ENCODE data around the gene CASTOR1. TPM values are rescaled to one million over a fixed set of nuclear protein-coding genes. Genes with fewer than 3 reads are reported as not detected.

The CASTOR1 gene
- total and polyA plus RNA-seq, 11 donors = 3.8 to 16.6 (median 7.1) TPM

- 71 to 82% (median 74%) methylated on average over 6 to 12 of the region's 12 CpGs for WGBS, 4 donors
- TF ChIP-seq POLR2A (IDR thresholded peaks at IDR 0.05) = no peak
- TF ChIP-seq, protein P1, sequence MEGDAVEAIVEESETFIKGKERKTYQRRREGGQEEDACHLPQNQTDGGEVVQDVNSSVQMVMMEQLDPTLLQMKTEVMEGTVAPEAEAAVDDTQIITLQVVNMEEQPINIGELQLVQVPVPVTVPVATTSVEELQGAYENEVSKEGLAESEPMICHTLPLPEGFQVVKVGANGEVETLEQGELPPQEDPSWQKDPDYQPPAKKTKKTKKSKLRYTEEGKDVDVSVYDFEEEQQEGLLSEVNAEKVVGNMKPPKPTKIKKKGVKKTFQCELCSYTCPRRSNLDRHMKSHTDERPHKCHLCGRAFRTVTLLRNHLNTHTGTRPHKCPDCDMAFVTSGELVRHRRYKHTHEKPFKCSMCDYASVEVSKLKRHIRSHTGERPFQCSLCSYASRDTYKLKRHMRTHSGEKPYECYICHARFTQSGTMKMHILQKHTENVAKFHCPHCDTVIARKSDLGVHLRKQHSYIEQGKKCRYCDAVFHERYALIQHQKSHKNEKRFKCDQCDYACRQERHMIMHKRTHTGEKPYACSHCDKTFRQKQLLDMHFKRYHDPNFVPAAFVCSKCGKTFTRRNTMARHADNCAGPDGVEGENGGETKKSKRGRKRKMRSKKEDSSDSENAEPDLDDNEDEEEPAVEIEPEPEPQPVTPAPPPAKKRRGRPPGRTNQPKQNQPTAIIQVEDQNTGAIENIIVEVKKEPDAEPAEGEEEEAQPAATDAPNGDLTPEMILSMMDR (IDR thresholded peaks at IDR 0.05) = no peak
- H3K27ac ChIP-seq = peak overlapping the region in 3 of 12 donors; percentile 19 to 70 (median 65)
These were observed 38.5 kb downstream of the CASTOR1 start for GRCh38 chr22:30250661-30251267.

GRCh38 chr22:30250039-30250565 is 39.2 kb downstream of the CASTOR1 start:
- DNase-seq = no peak
- Histone ChIP-seq H3K9me3 (no peaks in the 10 kb centered on the region), H3K4me3 (no peak overlapping the region), H3K4me1 (peaks cover 0 to 58% (median 23%) of the 10 kb centered on the region in 12 donors), H3K27ac (peak overlapping the region in 2 of 12 donors; percentile 31 to 40), H3K27me3 (peaks cover 6 to 47% (median 29%) of the 10 kb centered on the region in 9 donors), H3K36me3 (no peaks in the 10 kb centered on the region)
- intact Hi-C loops (cut with DNase I) = loop anchor here in 3 of 10 donors (5.0 kb wide), 1 partner anchor 43 kb away; no protein-coding TSS in a partner anchor
- no peak for TF ChIP-seq POLR2A (IDR thresholded peaks at IDR 0.05)
- WGBS, 4 donors = 83 to 97% (median 91%) methylated on average over 1 to 3 of the region's 3 CpGs
- ATAC-seq = no peak

More at GRCh38 chr22:30250661-30251267, 38.5 kb downstream of the CASTOR1 start:
- DNase-seq (no peak), ATAC-seq (no peak)
- H3K4me1 ChIP-seq = peaks cover 0 to 58% (median 22%) of the 10 kb centered on the region in 12 donors
- H3K4me3 ChIP-seq = no peak overlapping the region
- intact Hi-C loops (cut with DNase I) = loop anchor here in 3 of 10 donors (5.0 kb wide), 1 partner anchor 43 kb away; no protein-coding TSS in a partner anchor
- peaks cover 5 to 41% (median 24%) of the 10 kb centered on the region in 9 donors for H3K27me3 ChIP-seq
- no peaks in the 10 kb centered on the region for H3K36me3 ChIP-seq
- H3K9me3 ChIP-seq = no peaks in the 10 kb centered on the region

DNA sequence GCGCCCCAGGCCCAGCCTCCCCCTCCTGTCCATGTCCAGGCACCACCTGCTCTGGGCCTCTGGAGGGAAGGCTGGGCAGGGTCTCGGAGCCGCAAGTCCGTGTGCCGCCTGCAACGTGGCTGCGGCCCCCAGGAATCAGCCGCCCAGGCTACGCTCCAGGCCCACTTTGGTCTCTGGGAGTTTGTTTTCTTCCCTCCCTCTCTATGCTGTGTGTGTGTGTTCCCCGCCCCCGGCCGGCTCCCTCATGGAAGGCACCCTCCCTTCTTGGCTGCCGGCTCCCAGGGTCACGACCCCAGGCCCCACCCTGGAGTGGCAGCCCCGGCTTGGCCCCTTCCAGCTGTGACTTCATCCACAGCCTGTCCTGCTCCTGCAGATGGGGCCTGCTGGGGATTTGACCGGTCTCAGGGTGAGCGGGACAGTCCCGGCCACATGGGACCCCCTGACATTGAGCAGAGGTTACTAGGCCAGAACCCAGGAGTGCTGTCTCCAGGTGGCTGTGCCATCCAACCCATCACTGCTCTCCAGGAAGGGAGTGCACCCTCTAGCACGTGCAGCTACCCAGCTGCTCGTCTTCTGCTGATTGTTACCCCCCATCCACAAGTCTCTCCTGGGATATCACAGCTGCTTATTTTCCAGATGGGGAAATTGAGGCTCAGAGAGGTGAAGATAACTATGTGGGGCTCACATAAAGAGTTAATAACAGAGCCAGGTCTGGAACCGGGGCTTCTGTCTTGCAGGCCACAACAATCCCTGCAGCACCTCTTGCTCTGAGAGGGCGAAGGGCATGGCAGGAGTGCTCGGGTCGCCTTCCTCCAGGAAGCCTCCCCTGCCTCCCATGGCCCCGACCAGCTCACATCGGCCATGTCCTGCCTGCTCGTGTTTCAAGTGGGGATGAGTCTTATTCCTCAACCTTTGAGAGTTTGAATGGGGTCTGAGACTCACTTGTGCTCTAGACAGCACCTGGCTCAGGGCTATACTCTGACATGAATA is 40.0 kb downstream of the CASTOR1 start:
- H3K36me3 ChIP-seq = no peaks in the 10 kb centered on the region
- intact Hi-C loops (cut with DNase I) = loop anchor here in 5 of 10 donors (5.0 kb wide), 2 partner anchors 37 to 42 kb away; no protein-coding TSS in a partner anchor
- WGBS, 4 donors = 55 to 68% (median 62%) methylated on average over 22 to 27 of the region's 27 CpGs
- H3K4me3 ChIP-seq = peak overlapping the region in 6 of 12 donors; percentile 4 to 45 (median 20)
- ATAC-seq (peak; percentile 24 to 73 (median 48)), DNase-seq (peak; percentile 63 to 86 (median 79))
- no peaks in the 10 kb centered on the region for H3K9me3 ChIP-seq
- TF ChIP-seq POLR2A (IDR thresholded peaks at IDR 0.05) = no peak
- TF ChIP-seq, protein P1 (IDR thresholded peaks at IDR 0.05) = no peak
- peaks cover 0 to 58% (median 23%) of the 10 kb centered on the region in 12 donors for H3K4me1 ChIP-seq
- H3K27me3 ChIP-seq = peaks cover 10 to 55% (median 31%) of the 10 kb centered on the region in 9 donors
- H3K27ac ChIP-seq = peak overlapping the region in 4 of 12 donors; percentile 41 to 78 (median 60)

DNA sequence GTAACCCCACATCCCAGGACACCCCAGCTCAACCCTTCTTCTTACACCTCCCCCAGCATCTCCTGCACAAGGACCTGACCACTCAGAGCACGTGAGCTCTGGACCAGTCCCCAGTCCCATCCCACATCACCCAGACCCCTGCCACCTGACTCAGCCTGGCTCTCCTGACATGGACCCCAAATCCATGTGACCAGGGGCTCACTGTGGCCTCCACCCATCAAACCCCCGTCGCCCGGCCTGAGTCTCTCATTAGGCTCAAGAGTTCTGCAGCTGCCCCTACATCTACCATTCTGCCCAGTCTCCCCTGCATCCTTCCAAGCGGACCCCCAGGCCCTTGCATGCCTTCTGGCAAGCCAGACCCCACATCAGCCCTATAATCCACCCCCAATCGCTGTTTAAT is 40.8 kb downstream of the CASTOR1 start:
- no peak for DNase-seq
- 68 to 75% (median 71%) methylated on average over 6 of the region's 6 CpGs for WGBS, 4 donors

More for the DNA sequence above, 40.8 kb downstream of the CASTOR1 start:
- Histone ChIP-seq H3K27me3 (peaks cover 10 to 62% (median 31%) of the 10 kb centered on the region in 9 donors), H3K27ac (peak overlapping the region in 3 of 12 donors; percentile 47 to 78 (median 72)), H3K4me1 (peaks cover 0 to 53% (median 21%) of the 10 kb centered on the region in 12 donors), H3K4me3 (peak overlapping the region in 5 of 12 donors; percentile 4 to 45 (median 21)), H3K9me3 (no peaks in the 10 kb centered on the region), H3K36me3 (no peaks in the 10 kb centered on the region)
- TF ChIP-seq POLR2A (IDR thresholded peaks at IDR 0.05) = no peak
- TF ChIP-seq, protein P1 (IDR thresholded peaks at IDR 0.05) = no peak
- ATAC-seq = no peak
- intact Hi-C loops (cut with DNase I) = loop anchor here in 2 of 10 donors (5.0 kb wide), 2 partner anchors 36 to 41 kb away; no protein-coding TSS in a partner anchor

Data from heart left ventricle (tissue), 16 donors.